Measurements from ENCODE around the gene SIPA1.

Gene SIPA1

DNA sequence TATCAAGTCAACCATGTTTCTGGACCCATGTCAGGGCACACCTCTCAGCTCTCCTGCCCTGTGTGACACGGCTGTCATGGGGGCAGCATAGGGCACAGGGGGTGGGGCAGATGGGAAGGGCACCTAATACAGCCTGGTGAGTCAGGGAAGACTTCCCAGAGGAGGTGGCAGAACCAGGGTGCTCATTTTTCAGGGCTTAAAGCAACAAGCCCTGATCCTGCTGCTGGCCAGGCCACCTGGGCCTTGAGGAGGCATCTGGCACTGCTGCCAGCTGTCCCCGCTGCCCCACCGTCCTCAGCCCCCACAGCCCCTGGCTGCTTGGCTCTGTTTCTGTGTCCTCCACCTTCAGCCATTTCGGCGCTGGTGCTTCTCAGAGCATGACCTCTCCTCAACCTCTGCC is 28.2 kb upstream of the SIPA1 start:
- no peak for DNase-seq

DNA sequence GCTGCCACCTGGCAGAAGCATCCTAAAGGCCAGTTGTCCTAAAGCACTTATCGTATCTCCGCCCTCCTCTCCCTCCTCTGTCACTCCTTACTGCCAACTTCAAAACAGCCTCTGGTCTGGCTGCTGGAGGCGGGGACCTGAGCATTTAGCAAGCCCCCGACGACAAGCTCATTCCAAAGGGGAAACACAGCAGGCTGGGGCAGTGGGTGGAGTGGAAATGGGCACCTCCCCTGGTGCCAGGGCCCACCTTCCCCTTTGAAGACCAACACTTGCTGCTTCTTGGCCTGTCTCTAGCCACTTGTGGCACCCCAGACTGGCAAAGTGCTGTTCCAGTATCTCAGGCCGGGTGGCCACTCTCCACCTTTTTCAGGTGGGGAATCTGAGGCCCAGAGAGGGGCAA is 27.5 kb upstream of the SIPA1 start:
- DNase-seq: no peak

DNA sequence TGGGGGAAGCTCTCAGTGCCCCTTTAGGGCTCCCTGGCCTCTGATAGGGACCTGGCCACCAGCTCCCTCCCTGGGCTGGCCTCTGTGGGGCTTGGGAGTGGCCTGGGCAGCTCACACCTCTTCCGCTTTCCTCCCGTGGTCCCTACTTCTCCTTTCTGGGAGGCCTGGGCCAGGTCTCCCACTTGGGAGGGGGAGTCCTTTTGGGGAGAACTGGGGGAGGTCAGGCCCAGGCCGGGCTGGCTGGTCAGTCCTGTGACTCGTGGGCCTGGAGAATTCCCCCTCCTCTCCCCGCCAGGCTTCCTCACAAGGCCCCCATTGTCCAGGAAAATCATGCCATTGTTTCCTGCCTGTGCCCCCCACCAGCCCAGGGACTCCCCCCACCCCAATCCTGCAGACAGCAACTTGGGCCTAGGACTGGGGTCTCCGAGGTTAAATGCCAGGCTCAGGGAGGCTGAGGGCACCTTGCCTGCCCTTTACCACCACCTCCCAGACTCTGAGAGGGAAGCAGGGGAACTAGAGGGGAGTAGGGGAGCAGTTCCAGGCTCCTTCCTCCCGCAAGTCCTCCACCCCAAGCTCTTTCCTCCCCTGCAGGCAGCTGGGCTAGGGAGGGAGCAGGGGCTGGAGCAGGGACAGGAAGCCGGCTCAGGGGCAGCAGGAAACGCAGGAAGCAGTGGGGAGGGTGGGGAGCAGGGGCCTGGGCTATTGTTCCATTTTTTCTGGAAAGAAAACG is 26.7 kb upstream of the SIPA1 start:
- DNase-seq: peak; percentile 76 to 77

DNA sequence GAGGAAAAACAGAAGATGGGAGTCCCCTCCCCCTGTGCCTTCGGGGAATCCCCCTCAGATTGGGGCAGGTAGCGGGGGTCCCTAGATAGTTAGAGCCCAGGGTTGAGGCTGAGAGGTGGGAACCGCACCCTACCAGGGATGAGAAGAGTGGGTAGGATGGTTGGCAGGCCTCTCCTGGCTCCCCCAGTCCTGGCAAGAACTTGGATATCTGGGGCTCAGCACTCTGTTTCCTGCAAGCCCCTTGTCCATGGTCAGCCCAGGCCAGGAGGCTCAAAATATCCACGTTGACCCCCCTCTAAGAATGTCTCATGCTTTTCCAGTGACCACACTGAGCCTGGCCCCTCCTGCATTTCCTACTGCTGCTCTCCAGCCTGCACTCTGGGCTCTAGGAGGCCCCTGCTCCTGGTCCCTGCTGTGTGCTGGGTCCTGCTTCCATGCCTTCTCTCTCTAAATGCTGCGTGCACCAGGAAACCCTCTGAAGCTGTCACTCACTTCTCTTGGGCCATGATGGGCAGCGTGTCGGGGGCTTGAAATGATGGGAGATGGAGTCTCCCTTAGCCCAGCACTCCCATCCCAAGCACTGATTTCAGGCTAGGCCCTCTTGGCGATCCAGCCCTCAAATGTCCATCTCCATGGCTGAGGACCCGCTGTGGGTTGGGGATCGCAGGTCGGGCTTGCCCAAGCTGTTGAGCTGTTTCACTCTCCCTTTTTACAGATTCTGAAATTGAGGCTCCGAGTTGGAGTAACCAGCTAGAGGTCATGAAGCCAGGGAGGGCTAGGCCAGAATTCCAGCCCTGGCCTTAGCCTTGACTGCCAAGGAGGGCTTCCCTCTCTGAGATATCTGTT is 25.9 kb upstream of the SIPA1 start:
- no peak for DNase-seq

DNA sequence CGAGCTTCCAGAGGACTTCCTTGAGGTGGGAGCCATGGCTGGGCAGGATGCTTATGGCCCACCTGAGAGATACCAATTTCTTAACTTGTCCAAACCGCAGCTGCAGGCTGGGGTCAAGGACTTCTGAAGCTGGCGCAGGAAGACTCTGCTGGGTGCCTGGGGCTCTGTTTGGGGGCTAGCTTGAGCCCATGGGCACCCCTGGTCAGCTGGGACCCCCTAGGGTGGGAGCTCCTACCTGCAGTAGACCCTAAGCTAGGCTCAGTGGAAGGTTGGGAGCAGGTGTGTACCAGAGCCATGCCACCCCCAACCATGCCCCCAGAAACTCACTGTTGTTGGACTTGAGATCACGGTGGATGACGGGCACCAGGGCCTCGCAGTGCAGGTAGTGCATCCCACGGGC is 25.2 kb upstream of the SIPA1 start:
- DNase-seq: no peak

DNA sequence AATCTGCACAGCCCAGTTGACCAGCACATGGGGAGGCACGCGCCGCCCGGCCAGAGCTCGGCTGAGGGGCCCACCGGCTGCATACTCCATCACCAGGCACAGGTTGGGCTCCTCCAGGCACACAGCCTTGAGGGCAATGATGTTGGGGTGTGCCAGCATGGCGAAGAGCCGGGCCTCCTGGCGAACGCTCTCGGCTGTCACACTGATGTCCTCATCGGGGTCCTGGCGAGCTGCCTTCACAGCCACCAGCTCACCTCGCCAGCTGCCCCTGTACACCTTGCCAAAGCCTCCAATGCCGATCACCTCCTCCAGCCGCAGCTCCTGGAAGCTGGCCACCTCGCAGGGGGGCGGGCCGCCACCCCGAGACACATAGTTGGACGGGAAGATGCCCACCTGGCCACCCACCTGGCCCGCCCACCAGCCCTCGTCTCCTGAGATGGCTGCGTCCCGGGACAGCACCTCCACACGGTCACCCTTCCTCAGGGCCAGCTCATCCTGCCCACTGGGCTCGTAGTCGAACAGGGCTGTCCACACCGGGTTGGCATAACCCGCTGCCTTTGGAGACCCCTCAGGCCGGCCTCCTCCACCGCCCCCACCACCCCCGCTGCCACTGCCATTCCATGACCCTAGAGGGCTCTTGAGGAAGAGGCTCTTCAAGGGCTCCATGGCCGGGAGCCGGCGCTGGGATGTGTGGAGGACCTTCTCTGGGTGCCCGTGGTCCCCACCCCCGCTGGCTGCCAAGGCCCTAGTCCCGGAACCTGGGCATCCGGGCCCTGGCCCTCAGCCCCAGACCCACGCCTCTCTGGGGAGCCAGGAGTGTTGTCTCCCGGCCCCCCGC is 24.6 kb upstream of the SIPA1 start:
- DNase-seq: no peak

DNA sequence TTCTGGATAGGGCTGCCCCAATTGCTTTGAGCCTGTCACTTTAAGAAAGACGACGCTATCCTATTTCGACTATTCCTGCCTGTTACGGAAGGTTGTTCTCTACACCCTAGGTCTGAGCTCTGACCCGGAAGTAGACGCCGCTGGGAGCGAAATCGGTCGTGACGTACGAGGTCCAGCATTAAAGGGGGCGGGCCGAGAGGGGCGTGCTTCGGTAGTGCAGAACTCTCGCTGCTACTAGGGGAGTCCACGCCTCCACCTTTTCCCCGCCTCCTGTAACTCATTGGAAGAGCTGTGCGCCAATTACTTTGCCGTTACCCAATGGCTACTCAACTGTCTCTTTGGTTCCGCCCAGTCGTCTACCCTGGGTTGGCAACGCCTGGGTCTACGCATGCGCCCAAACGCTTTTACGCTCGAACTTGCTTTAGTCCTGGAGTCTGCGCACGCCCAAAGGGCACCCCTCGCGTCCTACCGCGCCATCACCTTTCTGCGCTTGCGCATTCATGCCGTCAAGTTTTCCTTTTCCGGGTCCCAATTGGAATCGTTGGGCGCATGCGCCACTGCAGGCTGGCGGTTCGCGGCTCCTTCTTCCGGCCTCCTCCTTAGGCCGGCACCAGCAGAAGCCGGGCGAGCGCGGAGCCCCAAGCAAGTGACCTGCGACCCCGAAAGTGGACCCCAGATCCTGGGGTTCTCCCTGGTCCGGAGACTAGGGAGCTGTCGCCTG is 22.5 kb upstream of the SIPA1 start, which contains the start of gene PCNX3:
Gene PCNX3 (plus strand): TSS at position 548 of the 721 bp plus-strand sequence. CDS start 536 bp downstream, outside the sequence.
- DNase-seq: peak; percentile 100

DNA sequence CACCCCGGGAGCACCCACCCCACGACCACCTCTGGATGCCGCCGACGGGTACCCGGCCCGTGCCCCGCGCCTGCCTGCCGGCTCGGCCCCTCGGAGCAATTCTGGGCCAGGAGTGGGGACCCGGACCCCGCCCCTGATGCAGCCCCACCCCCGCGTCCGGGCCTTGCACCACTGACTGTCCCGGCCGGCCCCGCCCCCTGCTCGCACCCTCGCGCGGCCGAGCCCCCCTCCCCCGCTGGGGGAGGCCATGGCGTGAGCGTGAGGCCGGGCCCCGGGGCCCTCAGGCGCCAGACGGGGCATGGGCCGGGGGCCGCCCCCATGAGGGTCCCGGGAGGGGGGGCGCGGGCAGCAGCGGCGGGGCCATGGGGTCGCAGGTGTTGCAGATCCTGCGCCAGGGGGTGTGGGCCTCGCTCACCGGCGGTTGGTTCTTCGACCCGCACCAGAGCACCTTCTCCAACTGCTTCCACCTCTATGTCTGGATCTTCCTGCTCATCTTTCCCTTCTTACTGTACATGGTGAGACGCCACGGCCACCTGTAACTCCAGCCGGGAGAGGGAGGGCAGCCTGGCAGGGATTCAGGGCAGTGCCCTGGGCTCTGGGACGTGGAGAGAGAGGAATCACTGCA is 21.8 kb upstream of the SIPA1 start:
- peak in 1 of 2 experiments; percentile 4 for DNase-seq

DNA sequence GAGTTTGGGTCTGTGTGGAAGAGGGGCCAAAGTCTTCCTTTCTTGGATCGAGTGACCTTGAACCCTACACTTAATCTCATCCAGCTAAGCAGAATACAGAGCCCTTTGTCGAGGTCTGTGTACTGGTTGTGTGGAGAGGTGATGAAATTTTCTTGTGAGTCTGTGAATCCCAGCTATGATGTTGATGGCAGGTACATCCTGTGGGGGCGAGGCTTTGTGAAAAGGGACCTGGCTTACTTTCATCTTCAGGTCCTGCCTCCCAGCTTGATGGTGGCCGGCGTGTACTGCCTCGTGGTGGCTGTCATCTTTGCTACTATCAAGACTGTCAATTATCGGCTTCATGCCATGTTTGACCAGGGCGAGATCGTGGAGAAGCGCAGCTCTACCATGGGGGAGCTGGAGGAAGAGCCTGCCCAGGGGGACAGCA is 21.3 kb upstream of the SIPA1 start:
- DNase-seq: no peak

DNA sequence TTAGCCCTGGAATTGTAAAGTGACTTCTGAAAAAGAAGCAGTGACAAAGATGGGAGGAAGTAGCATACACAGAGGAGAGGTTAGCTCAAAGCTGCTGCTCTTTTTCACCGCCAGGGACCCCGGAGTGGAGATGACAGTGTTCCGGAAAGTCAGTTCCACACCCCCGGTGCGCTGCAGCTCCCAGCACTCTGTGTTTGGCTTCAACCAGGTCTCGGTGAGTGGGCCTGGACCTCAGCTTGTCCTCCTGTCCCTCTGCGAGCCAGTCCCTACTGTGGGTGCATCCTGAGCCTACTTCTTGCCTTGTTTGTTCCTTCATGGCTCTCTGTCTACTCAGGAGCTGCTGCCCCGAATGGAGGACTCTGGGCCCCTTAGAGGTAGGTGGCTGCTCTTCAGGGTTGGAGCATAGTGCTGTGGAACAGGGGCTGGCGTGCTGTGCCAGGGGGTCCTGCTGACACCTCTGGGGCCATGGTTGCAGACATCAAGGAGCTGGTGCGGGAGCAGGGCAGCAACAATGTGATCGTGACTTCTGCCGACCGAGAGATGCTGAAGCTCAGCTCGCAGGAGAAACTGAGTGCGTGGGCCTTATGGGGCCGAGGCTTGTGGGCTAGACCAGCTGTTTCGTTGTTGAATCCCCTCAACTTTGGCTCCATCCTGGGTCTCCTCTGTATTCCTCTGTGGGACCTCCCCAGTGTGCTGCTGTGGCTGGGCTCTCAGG is 20.6 kb upstream of the SIPA1 start:
- no peak for DNase-seq

DNA sequence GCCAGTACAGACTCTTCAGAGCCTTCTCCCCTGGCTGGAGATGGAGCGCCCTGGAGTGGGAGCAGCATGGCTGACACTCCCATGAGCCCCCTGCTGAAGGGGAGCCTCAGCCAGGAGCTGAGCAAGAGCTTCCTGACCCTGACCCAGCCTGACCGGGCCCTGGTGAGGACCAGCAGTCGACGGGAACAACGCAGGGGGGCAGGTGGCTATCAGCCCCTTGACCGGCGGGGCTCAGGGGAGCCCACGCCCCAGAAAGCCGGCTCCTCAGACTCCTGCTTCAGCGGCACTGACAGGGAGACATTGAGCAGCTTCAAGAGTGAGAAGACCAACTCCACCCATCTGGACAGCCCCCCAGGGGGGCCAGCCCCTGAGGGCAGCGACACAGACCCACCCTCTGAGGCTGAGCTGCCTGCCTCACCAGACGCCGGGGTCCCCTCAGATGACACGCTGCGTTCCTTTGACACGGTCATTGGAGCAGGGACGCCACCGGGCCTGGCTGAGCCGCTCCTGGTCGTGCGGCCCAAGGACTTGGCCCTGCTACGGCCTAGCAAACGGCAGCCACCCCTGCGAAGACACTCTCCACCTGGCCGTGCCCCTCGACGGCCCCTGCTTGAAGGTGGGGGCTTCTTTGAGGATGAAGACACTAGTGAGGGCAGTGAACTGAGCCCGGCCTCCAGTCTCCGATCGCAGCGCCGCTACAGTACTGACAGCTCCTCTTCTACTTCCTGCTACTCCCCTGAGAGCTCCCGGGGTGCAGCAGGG is 19.7 kb upstream of the SIPA1 start:
- no peak for DNase-seq

DNA sequence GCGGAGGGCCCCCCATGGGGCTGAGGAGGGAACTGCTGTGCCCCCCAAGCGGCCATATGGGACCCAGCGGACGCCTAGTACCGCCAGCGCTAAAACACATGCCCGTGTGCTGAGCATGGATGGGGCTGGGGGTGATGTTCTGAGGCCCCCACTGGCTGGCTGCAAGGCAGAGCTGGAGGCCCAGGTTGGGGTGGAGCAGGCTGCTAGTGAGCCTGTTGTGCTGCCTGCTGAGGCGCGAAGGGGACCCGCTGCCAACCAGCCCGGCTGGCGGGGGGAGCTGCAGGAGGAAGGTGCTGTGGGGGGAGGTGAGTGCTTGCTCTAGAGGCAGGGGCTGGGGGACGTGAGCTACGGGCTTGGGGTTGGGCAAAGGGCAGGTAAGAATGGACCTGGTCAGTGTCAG is 19.1 kb upstream of the SIPA1 start:
- no peak for DNase-seq

DNA sequence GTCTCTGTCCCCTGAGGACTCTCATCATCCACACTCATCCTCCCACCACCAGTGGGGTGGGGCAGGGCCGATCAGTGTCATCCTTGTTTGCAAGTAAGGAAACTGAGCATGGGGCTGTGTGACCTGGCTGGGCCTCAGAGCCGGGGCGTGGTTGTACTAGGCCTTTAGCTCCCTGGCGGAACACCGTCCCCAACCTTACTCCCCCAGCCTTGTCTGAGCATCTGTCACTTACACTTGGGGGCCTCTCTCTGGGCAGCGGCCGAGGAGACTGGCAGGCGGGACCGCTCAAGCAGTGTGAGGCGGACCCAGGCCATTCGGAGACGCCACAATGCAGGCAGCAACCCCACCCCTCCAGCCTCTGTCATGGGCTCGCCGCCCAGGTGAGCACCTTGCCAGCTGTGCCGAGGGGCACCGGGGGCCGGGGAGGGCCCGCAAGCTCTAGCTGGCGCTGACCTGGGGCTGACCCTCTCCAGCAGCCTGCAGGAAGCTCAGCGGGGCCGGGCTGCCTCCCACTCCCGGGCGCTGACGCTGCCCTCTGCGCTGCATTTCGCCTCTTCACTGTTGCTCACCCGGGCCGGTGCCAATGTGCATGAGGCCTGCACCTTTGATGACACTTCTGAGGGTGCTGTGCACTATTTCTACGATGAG is 18.5 kb upstream of the SIPA1 start:
- no peak for DNase-seq

DNA sequence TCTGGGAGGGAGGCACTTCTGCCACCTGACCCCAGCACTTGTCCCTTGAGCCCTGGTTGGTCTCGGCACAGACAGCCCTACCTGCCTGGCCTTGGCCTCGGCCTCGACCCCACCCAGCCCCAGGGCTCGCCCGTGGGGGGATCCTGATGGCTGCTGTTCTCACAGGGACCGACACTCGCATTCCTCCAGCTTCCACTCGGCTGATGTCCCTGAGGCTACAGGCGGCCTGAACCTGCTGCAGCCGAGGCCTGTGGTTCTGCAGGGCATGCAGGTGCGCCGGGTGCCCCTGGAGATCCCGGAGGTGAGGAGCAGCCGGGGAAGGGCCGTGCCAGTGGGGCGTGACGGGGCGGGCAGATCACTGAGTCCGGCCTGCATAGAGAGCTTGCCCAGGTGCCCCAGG is 17.2 kb upstream of the SIPA1 start:
- DNase-seq: no peak

DNA sequence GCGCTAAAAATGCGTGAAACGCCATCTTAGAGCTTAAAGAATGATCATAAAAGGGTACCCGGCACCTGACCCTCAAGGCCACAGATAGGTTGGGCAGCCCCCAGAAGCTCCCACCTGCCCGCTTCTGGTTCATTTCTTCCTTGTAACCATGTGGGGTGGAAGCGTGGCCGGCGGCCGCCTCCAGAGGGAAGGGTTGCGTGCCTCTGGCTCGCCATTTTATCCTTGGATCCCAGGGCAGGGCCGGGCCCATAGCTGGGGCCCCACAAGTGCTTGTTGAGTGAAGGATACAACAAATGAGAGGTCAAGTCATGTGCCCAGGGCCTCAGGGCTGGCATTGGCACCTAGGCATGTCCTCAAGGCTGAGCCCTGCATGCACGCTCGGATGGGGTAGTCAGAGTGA is 16.4 kb upstream of the SIPA1 start:
- no peak for DNase-seq

DNA sequence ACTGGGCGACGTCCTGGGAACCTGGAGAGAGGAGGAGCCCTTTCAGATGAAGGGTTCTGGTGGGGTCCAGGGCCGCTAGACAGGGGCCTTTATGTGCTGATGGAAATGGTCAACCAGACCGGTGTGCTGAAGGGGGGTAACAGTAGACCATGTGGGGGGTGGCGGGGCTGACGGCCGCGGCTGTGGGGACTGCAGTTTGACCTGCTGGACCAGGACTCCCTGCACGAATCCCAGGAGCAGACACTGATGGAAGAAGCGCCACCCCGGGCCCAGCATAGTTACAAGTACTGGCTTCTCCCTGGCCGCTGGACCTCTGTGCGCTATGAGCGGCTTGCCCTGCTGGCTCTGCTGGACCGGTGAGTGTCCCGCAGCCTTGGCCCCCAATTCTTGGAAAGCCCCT is 15.9 kb upstream of the SIPA1 start:
- DNase-seq: no peak

DNA sequence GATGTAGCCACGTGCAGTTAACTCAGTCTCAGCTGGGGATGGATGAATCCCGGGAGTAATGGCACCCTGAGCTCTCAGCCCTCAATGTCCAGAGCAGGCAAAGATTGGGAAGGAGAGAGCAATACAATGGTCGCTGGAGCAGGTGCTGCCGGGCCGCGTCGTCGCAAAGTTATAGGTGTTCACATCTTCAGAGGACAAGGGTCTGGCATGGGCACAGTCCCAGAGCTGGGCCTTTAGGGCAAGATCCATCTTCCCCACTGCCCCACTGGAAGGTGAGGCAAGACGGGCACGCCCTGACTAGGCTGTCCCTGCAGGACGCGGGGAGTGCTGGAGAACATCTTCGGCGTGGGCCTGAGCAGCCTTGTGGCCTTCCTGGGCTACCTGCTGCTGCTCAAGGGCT is 14.7 kb upstream of the SIPA1 start:
- DNase-seq: no peak

DNA sequence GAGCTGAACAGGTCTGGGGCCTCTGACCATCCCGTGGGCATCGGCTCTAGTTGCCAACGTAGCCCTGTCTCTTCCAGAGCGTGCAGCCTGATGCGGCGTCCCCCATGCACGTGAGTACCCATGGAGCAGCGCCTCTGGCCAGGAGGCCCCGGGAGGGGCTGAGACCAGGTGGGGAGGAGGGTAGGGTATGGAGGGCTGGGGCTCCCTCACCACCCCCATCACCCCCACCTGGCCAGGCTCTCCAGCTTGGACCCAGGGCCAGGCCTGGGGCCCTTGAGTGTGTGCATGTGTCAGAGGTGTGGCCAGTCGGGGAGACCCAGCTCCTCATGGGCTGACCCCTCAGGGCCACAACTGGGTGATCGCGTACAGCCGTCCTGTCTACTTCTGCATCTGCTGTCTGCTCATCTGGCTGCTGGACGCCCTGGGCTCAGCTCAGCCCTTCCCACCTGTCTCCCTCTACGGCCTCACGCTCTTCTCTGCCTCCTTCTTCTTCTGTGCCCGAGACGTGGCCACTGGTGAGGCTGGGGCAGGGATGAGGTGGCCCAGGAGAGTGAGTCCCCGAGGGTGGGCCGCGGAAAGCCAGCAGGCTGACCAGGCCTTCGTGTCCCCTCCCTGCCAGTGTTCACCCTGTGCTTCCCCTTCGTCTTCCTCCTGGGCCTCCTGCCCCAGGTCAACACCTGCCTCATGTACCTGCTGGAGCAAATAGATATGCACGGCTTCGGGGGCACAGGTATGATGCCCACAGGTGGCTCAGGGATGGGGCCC is 13.9 kb upstream of the SIPA1 start:
- DNase-seq: no peak

DNA sequence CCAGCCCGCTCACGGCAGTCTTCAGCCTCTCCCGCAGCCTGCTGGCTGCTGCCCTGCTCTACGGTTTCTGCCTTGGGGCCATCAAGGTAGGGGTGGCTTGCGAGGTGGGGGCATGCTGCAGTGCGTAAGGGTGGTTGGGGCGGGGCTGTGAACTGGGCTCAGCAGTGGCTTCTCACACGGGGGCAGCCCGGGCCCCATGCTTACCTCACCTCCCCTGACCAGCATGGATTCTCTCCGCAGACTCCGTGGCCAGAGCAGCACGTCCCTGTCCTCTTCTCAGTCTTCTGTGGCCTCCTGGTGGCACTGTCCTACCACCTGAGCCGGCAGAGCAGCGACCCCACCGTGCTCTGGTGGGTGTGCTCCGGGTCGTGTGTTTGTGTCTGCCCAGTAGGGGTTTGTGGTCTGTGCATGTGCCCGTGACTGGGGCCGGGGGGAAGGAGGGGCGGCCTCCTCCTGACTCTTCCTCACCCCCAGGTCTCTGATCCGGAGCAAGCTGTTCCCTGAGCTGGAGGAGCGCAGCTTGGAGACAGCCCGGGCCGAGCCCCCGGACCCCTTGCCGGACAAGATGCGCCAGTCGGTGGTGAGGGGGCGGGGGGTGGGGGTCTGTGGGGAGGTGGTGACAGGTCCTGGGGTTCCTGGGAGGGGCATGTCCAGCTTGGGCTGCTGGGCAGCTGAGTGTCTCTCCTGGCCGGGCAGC is 12.8 kb upstream of the SIPA1 start:
- DNase-seq: no peak
